SW 1271 (cell line): Measurements from ENCODE around the gene LBX1.

Source experiments
- DNase-seq, 2 experiments: peaks; one replicate each; lab custom pipeline; 2025; lab: John Stamatoyannopoulos, UW

The LBX1 gene

GRCh38 chr10:101224910-101225823, 4.1 kb downstream of the LBX1 start:
- DNase-seq = no peak

- no peak for DNase-seq
Observed at GRCh38 chr10:101224060-101224909, 5.0 kb downstream of the LBX1 start.

- no peak for DNase-seq
Observed at GRCh38 chr10:101223274-101224059, 5.8 kb downstream of the LBX1 start.

GRCh38 chr10:101222683-101223273, 6.5 kb downstream of the LBX1 start:
- DNase-seq = no peak

GRCh38 chr10:101221963-101222531, 7.2 kb downstream of the LBX1 start:
- DNase-seq = no peak

GRCh38 chr10:101221549-101221948, 7.7 kb downstream of the LBX1 start:
- no peak for DNase-seq

GRCh38 chr10:101219946-101220451, 9.3 kb downstream of the LBX1 start:
- DNase-seq = no peak

- DNase-seq = no peak
Observed at GRCh38 chr10:101219139-101219945, 9.9 kb downstream of the LBX1 start.

GRCh38 chr10:101218351-101219138, 10.7 kb downstream of the LBX1 start:
- no peak for DNase-seq

- no peak for DNase-seq
Observed at GRCh38 chr10:101217450-101218281, 11.6 kb downstream of the LBX1 start.

- no peak for DNase-seq
Observed at GRCh38 chr10:101217044-101217425, 12.2 kb downstream of the LBX1 start.

GRCh38 chr10:101216207-101217043, 12.8 kb downstream of the LBX1 start:
- no peak for DNase-seq

GRCh38 chr10:101215397-101216206, 13.7 kb downstream of the LBX1 start:
- DNase-seq = no peak

GRCh38 chr10:101214446-101215396, 14.5 kb downstream of the LBX1 start:
- peak in 1 of 2 experiments; percentile 51 for DNase-seq

- no peak for DNase-seq
Observed at GRCh38 chr10:101208543-101208942, 20.7 kb downstream of the LBX1 start.

GRCh38 chr10:101207026-101207425, 22.2 kb downstream of the LBX1 start:
- no peak for DNase-seq
